ENCODE results near the gene TSPAN18. TPM values are rescaled to one million over a fixed set of nuclear protein-coding genes. Genes with fewer than 3 reads are reported as not detected.

TSPAN18 gene
- total and polyA plus RNA-seq, 2 experiments from 2014 or later, result 6.0 to 10.6 TPM

- H3K4me3 Mint-ChIP-seq, result peak overlapping the region; percentile 82
- no peak for TF ChIP-seq ZNF462 (CRISPR knock-in tag; IDR thresholded peaks at IDR 0.05)
- Histone ChIP-seq H3K4me1 (ENCODE audit: insufficient read depth) (peaks cover 48% of the 10 kb centered on the region), H3K4me2 (peak overlapping the region; percentile 89), H3K27ac (ENCODE audit: low read depth) (peak overlapping the region; percentile 79; the same call in 1 of the 2 replicates), H2AFZ (peak overlapping the region; percentile 89), H4K20me1 (replicated peaks; ENCODE audit: insufficient read depth) (no peaks in the 10 kb centered on the region), H3K4me3 (peak overlapping the region; percentile 96), H3F3A (replicated peaks; ENCODE audit: low read depth) (no peaks in the 10 kb centered on the region), H3K36me3 (ENCODE audit: insufficient read depth) (no peaks in the 10 kb centered on the region), H3K79me2 (replicated peaks; ENCODE audit: insufficient read depth) (peaks cover 6% of the 10 kb centered on the region; the same call in 1 of the 2 replicates), H3K27me3 (ENCODE audit: insufficient read depth) (no peaks in the 10 kb centered on the region), H3K9me2 (ENCODE audit: insufficient read depth) (no peaks in the 10 kb centered on the region)
- no peak for DNase-seq (ENCODE audit: low spot score)
- H3K27ac Mint-ChIP-seq, result no peak overlapping the region
- H3K36me3 Mint-ChIP-seq (ENCODE audit: low read depth), result no peaks in the 10 kb centered on the region; the same call in 2 of the 3 replicates
- peak; percentile 9 for ATAC-seq
- H3K9me3 Mint-ChIP-seq, result no peaks in the 10 kb centered on the region
- H3K27me3 Mint-ChIP-seq (ENCODE audit: insufficient read depth, low read depth, poor library complexity), result peaks cover 21% of the 10 kb centered on the region
- H3K4me1 Mint-ChIP-seq, result peaks cover 70% of the 10 kb centered on the region
These were observed 223.4 kb downstream of the TSPAN18 start for GRCh38 chr11:44950031-44950624.

- H3K27ac Mint-ChIP-seq, result no peak within 1 kb of the TSS
- H3K36me3 ChIP-seq (ENCODE audit: insufficient read depth), result no peaks in the 10 kb centered on the region
- no peaks in the 10 kb centered on the region for H3K27me3 ChIP-seq (ENCODE audit: insufficient read depth)
- peaks cover 24% of the 10 kb centered on the region for H3K27me3 Mint-ChIP-seq (ENCODE audit: insufficient read depth, low read depth, poor library complexity)
- peak within 1 kb of the TSS; percentile 79; the same call in 1 of the 2 replicates for H3K27ac ChIP-seq (ENCODE audit: low read depth)
- peak within 1 kb of the TSS; percentile 96 for H3K4me3 ChIP-seq
- peaks cover 69% of the 10 kb centered on the region for H3K4me1 Mint-ChIP-seq
- peak within 1 kb of the TSS; percentile 82 for H3K4me3 Mint-ChIP-seq
- H3K4me1 ChIP-seq (ENCODE audit: insufficient read depth), result peaks cover 46% of the 10 kb centered on the region
- peak within 1 kb of the TSS; percentile 89 for H3K4me2 ChIP-seq
- H3K9me3 Mint-ChIP-seq, result no peaks in the 10 kb centered on the region
- peak; percentile 54 to 63 for TF ChIP-seq CTCF (conservative IDR thresholded peaks at IDR 0.05; ENCODE audit: low read depth in 2 of 2)
- no peak for TF ChIP-seq POLR2AphosphoS5 (IDR thresholded peaks at IDR 0.05; ENCODE audit: low read depth)
- no peak for TF ChIP-seq ETS1 (IDR thresholded peaks at IDR 0.05)
- no peaks in the 10 kb centered on the region for H3K9me2 ChIP-seq (ENCODE audit: insufficient read depth)
- peak within 1 kb of the TSS; percentile 89 for H2AFZ ChIP-seq
- ATAC-seq (peak; percentile 46), DNase-seq (ENCODE audit: low spot score) (no peak)
- H3F3A ChIP-seq (replicated peaks; ENCODE audit: low read depth), result no peaks in the 10 kb centered on the region
- no peaks in the 10 kb centered on the region; the same call in 2 of the 3 replicates for H3K36me3 Mint-ChIP-seq (ENCODE audit: low read depth)
- H3K79me2 ChIP-seq (replicated peaks; ENCODE audit: insufficient read depth), result peaks cover 6% of the 10 kb centered on the region; the same call in 1 of the 2 replicates
- H4K20me1 ChIP-seq (replicated peaks; ENCODE audit: insufficient read depth), result no peaks in the 10 kb centered on the region
These were observed 224.1 kb downstream of the TSPAN18 start, which contains the start of gene TP53I11 for GRCh38 chr11:44950625-44951476. TP53I11 (minus strand) TSS chr11:44950883; CDS start chr11:44938335, 12,548 bp downstream.

Data from GM23338 (cell line).